H1 (cell line): ENCODE measurements around the gene BRCA2. TPM values are rescaled to one million over a fixed set of nuclear protein-coding genes. Genes with fewer than 3 reads are reported as not detected.

ENCODE experiments used
- CTCF ChIA-PET: fragments of 300-600 bp; sonication (Branson Sonifier 250); formaldehyde crosslinking; loops from one replicate; lab custom pipeline; 2021; ENCODE audit not compliant: partially characterized antibody; lab: Charles Lee
- POLR2A ChIA-PET: fragments of 300-600 bp; sonication (Branson Sonifier 250); formaldehyde crosslinking; loops from one replicate; lab custom pipeline; 2021; ENCODE audit warnings: inconsistent platforms; ENCODE audit not compliant: partially characterized antibody; lab: Charles Lee
- DNase-seq, 2 experiments: peaks; one replicate each; pipeline versions ENCODE4 v3.0.0 to v3.0.0-alpha.2; 2010 to 2022; ENCODE audit warnings: low spot score in 2 of 2, low read depth in 1 of 2, mixed read lengths in 1 of 2
- FAIRE-seq: peaks from 2 replicates; lab custom pipeline; 2011; peaks lifted over from hg19 to GRCh38; lab: Jason Lieb, UNC
- H2AFZ ChIP-seq: 2 replicates; pipeline ENCODE4 v1.8.1; 2012; ENCODE audit warnings: low read length, inconsistent platforms
- H2AK5ac ChIP-seq: 2 replicates; pipeline ENCODE4 v1.6.1; 2013; ENCODE audit warnings: low read depth, low read length
- H2BK120ac ChIP-seq: replicated peaks from 2 replicates; pipeline ENCODE3; 2013; ENCODE audit warnings: low read depth, low read length, inconsistent platforms
- H2BK12ac ChIP-seq: 2 replicates; pipeline ENCODE4 v1.6.1; 2013; ENCODE audit warnings: low read depth, low read length
- H2BK15ac ChIP-seq: 2 replicates; pipeline ENCODE4 v1.6.1; 2013; ENCODE audit warnings: low read length
- H2BK20ac ChIP-seq: 2 replicates; pipeline ENCODE4 v1.6.1; 2013; ENCODE audit warnings: low read length
- H2BK5ac ChIP-seq: 2 replicates; pipeline ENCODE4 v1.6.1; 2013; ENCODE audit warnings: low read depth, low read length
- H3K14ac ChIP-seq: 2 replicates; pipeline ENCODE4 v1.6.1; 2013; ENCODE audit warnings: inconsistent platforms; ENCODE audit not compliant: insufficient read length
- H3K18ac ChIP-seq: 2 replicates; pipeline ENCODE4 v1.6.1; 2013; ENCODE audit warnings: low read length; ENCODE audit errors: extremely low read depth
- H3K23ac ChIP-seq: 2 replicates; pipeline ENCODE4 v1.6.1; 2013; ENCODE audit warnings: inconsistent platforms; ENCODE audit not compliant: insufficient read length
- H3K23me2 ChIP-seq: 2 replicates; pipeline ENCODE4 v1.6.1; 2013; ENCODE audit warnings: low read depth, low read length
- H3K27ac ChIP-seq: 2 replicates; pipeline ENCODE4 v1.6.1; 2011; ENCODE audit warnings: low read depth, low read length, inconsistent platforms
- H3K27me3 ChIP-seq, 4 experiments: replicated peaks in 1 of 4; 1 replicate in 1 of 4; 2 replicates in 3 of 4; pipeline versions ENCODE4 v1.6.1 to v1.8.1; 2011 to 2013; ENCODE audit warnings: low read length in 3 of 4, mild to moderate bottlenecking in 3 of 4, inconsistent platforms in 2 of 4, mixed read lengths in 2 of 4, moderate library complexity in 1 of 4; ENCODE audit not compliant: control insufficient read depth in 3 of 4, insufficient read depth in 3 of 4; ENCODE audit errors: extremely low read depth in 1 of 4
- H3K36me3 ChIP-seq, 4 experiments: 2 replicates each; pipeline versions ENCODE4 v1.6.1 to v1.8.1; 2011 to 2013; ENCODE audit warnings: mild to moderate bottlenecking in 4 of 4, low read length in 3 of 4, moderate library complexity in 2 of 4, control low read depth in 1 of 4, inconsistent platforms in 1 of 4; ENCODE audit not compliant: insufficient read depth in 4 of 4, control insufficient read depth in 2 of 4
- H3K4ac ChIP-seq: replicated peaks from 2 replicates; pipeline ENCODE3; 2013; ENCODE audit warnings: low read length, low read depth, mixed read lengths, inconsistent platforms; ENCODE audit not compliant: insufficient read length
- H3K4me1 ChIP-seq, 4 experiments: replicated peaks in 1 of 4; 1 replicate in 1 of 4; 2 replicates in 3 of 4; pipeline versions ENCODE4 v1.6.1 to v1.8.1; 2011 to 2013; ENCODE audit warnings: low read length in 3 of 4, inconsistent platforms in 2 of 4, mixed read lengths in 1 of 4; ENCODE audit not compliant: insufficient read depth in 4 of 4, control insufficient read depth in 3 of 4
- H3K4me2 ChIP-seq, 2 experiments: 2 replicates each; pipeline versions ENCODE4 v1.6.1 to v1.8.1; 2011 to 2013; ENCODE audit warnings: low read depth in 2 of 2, low read length in 2 of 2, control low read depth in 1 of 2, inconsistent platforms in 1 of 2, mild to moderate bottlenecking in 1 of 2; ENCODE audit not compliant: insufficient read depth in 1 of 2
- H3K4me3 ChIP-seq, 4 experiments: fragments of 200-600, 300-600 bp in 1 of 4; sonication (generic), shearing (Covaris generic), sonication (Bioruptor Twin) in 1 of 4; 2 replicates each; pipeline versions ENCODE4 v1.5.1 to v1.8.1; 2011 to 2016; ENCODE audit warnings: low read length in 4 of 4, low read depth in 3 of 4, control low read depth in 2 of 4, inconsistent platforms in 2 of 4, mild to moderate bottlenecking in 2 of 4, mixed read lengths in 1 of 4, moderate library complexity in 1 of 4; ENCODE audit not compliant: insufficient read depth in 2 of 4; ENCODE audit errors: extremely low read depth in 1 of 4
- H3K56ac ChIP-seq: replicated peaks from 2 replicates; pipeline ENCODE3; 2013; ENCODE audit warnings: low read depth, mild to moderate bottlenecking, mixed read lengths, low read length, inconsistent platforms; ENCODE audit not compliant: insufficient read length
- H3K79me1 ChIP-seq: 2 replicates; pipeline ENCODE4 v1.6.1; 2013; ENCODE audit warnings: low read depth, low read length, control low read depth
- H3K79me2 ChIP-seq, 2 experiments: 2 replicates each; pipeline versions ENCODE4 v1.6.1 to v1.8.1; 2012 to 2013; ENCODE audit warnings: low read length in 2 of 2, mild to moderate bottlenecking in 2 of 2, inconsistent platforms in 1 of 2; ENCODE audit not compliant: insufficient read depth in 2 of 2, control insufficient read depth in 1 of 2
- H3K9ac ChIP-seq, 4 experiments: replicated peaks in 1 of 4; 1 replicate in 1 of 4; 2 replicates in 3 of 4; pipeline versions ENCODE4 v1.6.1 to v1.8.1; 2011 to 2013; ENCODE audit warnings: low read depth in 3 of 4, low read length in 3 of 4, control low read depth in 2 of 4, mild to moderate bottlenecking in 2 of 4, moderate library complexity in 2 of 4, inconsistent platforms in 1 of 4; ENCODE audit errors: extremely low read depth in 1 of 4
- H3K9me3 ChIP-seq, 2 experiments: 2 replicates each; pipeline versions ENCODE4 v1.6.1 to v1.8.1; 2012 to 2013; ENCODE audit warnings: mild to moderate bottlenecking in 2 of 2, moderate library complexity in 2 of 2, control low read depth in 1 of 2, inconsistent platforms in 1 of 2, low read depth in 1 of 2, low read length in 1 of 2, mixed read lengths in 1 of 2; ENCODE audit not compliant: insufficient read depth in 2 of 2
- H4K20me1 ChIP-seq, 2 experiments: replicated peaks in 1 of 2; 2 replicates each; pipeline versions ENCODE3 to v1.8.1; 2011 to 2013; ENCODE audit warnings: inconsistent platforms in 2 of 2, low read length in 2 of 2, mild to moderate bottlenecking in 1 of 2; ENCODE audit not compliant: insufficient read depth in 2 of 2, control insufficient read depth in 1 of 2
- H4K5ac ChIP-seq: 2 replicates; pipeline ENCODE4 v1.6.1; 2013; ENCODE audit warnings: low read length, low read depth, mixed read lengths, inconsistent platforms; ENCODE audit not compliant: insufficient read length
- H4K8ac ChIP-seq: 2 replicates; pipeline ENCODE4 v1.8.0; 2013; ENCODE audit warnings: mild to moderate bottlenecking, moderate library complexity, low read length, inconsistent platforms; ENCODE audit not compliant: insufficient read depth; ENCODE audit errors: extremely low read depth
- H4K91ac ChIP-seq: replicated peaks from 2 replicates; pipeline ENCODE3; 2013; ENCODE audit warnings: low read length, mixed read lengths, inconsistent platforms; ENCODE audit not compliant: insufficient read length
- CTBP2 ChIP-seq: IDR thresholded peaks from 2 replicates; pipeline ENCODE4 v1.7.0; 2011; ENCODE audit warnings: borderline replicate concordance, mild to moderate bottlenecking, moderate library complexity, mixed read lengths, low read length; ENCODE audit not compliant: insufficient read depth, insufficient read length
- FOSL1 ChIP-seq: IDR thresholded peaks from 2 replicates; pipeline ENCODE4 v1.6.1; 2011; ENCODE audit warnings: mild to moderate bottlenecking, low read depth, low read length, moderate library complexity; ENCODE audit not compliant: insufficient read depth
- GTF2F1 ChIP-seq: IDR thresholded peaks from 2 replicates; pipeline ENCODE4 v1.6.1; 2012; ENCODE audit warnings: low read depth, low read length, improper control_type of control experiment, borderline replicate concordance
- NRF1 ChIP-seq: IDR thresholded peaks from 2 replicates; pipeline ENCODE4 v1.6.1; 2011; ENCODE audit warnings: mild to moderate bottlenecking, low read depth, low read length, improper control_type of control experiment
- POLR2A ChIP-seq, 2 experiments: IDR thresholded peaks; 1 replicate in 1 of 2; 2 replicates in 1 of 2; pipeline ENCODE4 v1.6.1; 2011; ENCODE audit warnings: low read depth in 2 of 2, low read length in 2 of 2, mild to moderate bottlenecking in 2 of 2; ENCODE audit errors: control extremely low read depth in 1 of 2
- SIN3A ChIP-seq, 2 experiments: IDR thresholded peaks in 1 of 2; conservative IDR thresholded peaks in 1 of 2; 2 replicates each; pipeline ENCODE4 v1.6.1; 2011 to 2012; ENCODE audit warnings: low read length in 2 of 2, improper control_type of control experiment in 1 of 2, low read depth in 1 of 2, mild to moderate bottlenecking in 1 of 2
- TCF12 ChIP-seq: IDR thresholded peaks from 2 replicates; pipeline ENCODE4 v1.6.1; 2011; ENCODE audit warnings: low read depth, mild to moderate bottlenecking, low read length
- WGBS, 2 experiments: shearing (Covaris generic) in 1 of 2; methylation state at CpG; one replicate each; pipeline versions ENCODE4 v1.1.6 to v1.1.7; 2013 to 2015; ENCODE audit warnings: low lambda C conversion rate in 2 of 2, mixed read lengths in 2 of 2, inconsistent platforms in 1 of 2, low coverage in 1 of 2, missing lambda C conversion rate in 1 of 2; ENCODE audit not compliant: insufficient replicate concordance in 2 of 2, insufficient coverage in 1 of 2, insufficient read length in 1 of 2; ENCODE audit errors: extremely low coverage in 1 of 2, missing lambda C conversion rate in 1 of 2; 5-methylcytosine and 5-hydroxymethylcytosine counted together
- polyA plus RNA-seq, 7 experiments: library from polyadenylated mRNA; depleted of rRNA in 3 of 7; stranded (reverse) in 5 of 7; unstranded in 2 of 7; fragments of >200 nt in 5 of 7; fragments of 200-250 nt in 2 of 7; gene quantifications; 1 replicate in 5 of 7; 2 replicates in 1 of 7; 4 replicates in 1 of 7; pipeline versions ENCODE4 v1.2.1 to v1.2.3, GENCODE V29; 2011 to 2013; ENCODE audit warnings: missing spikeins in 2 of 7, mixed read lengths in 2 of 7
- total RNA-seq: library from RNA; stranded (reverse); fragmentation: NEBNext Ultra II Directional; extraction: Animal tissue kit (Norgen Biotek cat#: 25700); gene quantifications from 2 replicates; pipeline ENCODE4 v1.2.1, GENCODE V29; 2021
- TF ChIP-seq, protein P1 (sequence below): IDR thresholded peaks from 2 replicates; pipeline ENCODE4 v1.6.1; 2012; ENCODE audit warnings: inconsistent platforms
- TF ChIP-seq, protein P2 (sequence below): IDR thresholded peaks from 2 replicates; pipeline ENCODE4 v1.6.1; 2012; ENCODE audit warnings: low read length, inconsistent platforms
- TF ChIP-seq, protein P3 (sequence below): IDR thresholded peaks from 2 replicates; pipeline ENCODE4 v1.6.1; 2011; ENCODE audit warnings: low read length, improper control_type of control experiment

Gene BRCA2
- total and polyA plus RNA-seq, 2 of the 8 experiments (the other 6 are each of a cell fraction or from before 2014, with no cell fraction given) = 4.2 to 24.9 TPM

DNA sequence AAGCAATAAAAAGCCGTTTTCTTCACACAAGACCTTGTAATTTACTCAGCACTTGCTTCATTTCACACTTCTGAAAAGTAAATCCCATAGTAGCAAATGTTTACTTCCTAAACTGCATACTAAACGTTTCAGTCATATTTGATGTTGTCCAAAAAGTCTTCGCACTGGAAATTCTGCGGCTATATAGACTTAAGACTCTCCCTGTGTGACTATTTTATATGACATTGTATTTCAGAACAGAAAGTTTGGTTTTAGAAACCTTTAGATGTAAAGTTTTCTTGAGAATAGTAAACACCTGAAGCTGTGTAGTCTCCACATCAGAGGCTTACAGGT, 29.7 kb upstream of the BRCA2 start:
- Histone ChIP-seq H2AFZ (no peak overlapping the region), H2BK20ac (no peak overlapping the region)
- CTCF ChIA-PET = interaction anchor here (0.6 to 3.1 kb wide), 3 partner anchors 13 to 92 kb away, joined by 3 to 16 read pairs (median 5); no protein-coding TSS in a partner anchor
- TF ChIP-seq, protein P1, sequence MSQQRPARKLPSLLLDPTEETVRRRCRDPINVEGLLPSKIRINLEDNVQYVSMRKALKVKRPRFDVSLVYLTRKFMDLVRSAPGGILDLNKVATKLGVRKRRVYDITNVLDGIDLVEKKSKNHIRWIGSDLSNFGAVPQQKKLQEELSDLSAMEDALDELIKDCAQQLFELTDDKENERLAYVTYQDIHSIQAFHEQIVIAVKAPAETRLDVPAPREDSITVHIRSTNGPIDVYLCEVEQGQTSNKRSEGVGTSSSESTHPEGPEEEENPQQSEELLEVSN = no peak
- TF ChIP-seq, protein P2, sequence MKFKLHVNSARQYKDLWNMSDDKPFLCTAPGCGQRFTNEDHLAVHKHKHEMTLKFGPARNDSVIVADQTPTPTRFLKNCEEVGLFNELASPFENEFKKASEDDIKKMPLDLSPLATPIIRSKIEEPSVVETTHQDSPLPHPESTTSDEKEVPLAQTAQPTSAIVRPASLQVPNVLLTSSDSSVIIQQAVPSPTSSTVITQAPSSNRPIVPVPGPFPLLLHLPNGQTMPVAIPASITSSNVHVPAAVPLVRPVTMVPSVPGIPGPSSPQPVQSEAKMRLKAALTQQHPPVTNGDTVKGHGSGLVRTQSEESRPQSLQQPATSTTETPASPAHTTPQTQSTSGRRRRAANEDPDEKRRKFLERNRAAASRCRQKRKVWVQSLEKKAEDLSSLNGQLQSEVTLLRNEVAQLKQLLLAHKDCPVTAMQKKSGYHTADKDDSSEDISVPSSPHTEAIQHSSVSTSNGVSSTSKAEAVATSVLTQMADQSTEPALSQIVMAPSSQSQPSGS = no peak
- TF ChIP-seq FOSL1 (no peak), CTBP2 (no peak), POLR2A (IDR thresholded peaks at IDR 0.05; ENCODE audit: control extremely low read depth in 1 of 2, low read depth in 2 of 2, low read length in 2 of 2) (no peak), NRF1 (no peak), TCF12 (no peak), SIN3A (conservative IDR thresholded peaks at IDR 0.05 in 1 of 2, IDR thresholded peaks at IDR 0.05 in 1 of 2; ENCODE audit: low read depth in 1 of 2, low read length in 2 of 2) (no peak), GTF2F1 (no peak)
- TF ChIP-seq, protein P3, sequence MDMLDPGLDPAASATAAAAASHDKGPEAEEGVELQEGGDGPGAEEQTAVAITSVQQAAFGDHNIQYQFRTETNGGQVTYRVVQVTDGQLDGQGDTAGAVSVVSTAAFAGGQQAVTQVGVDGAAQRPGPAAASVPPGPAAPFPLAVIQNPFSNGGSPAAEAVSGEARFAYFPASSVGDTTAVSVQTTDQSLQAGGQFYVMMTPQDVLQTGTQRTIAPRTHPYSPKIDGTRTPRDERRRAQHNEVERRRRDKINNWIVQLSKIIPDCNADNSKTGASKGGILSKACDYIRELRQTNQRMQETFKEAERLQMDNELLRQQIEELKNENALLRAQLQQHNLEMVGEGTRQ = no peak

More for the DNA sequence above, 29.7 kb upstream of the BRCA2 start:
- Histone ChIP-seq H4K5ac (no peak overlapping the region), H3K79me1 (no peaks in the 10 kb centered on the region), H3K23ac (no peak overlapping the region), H3K9ac (no peak overlapping the region), H2BK12ac (no peak overlapping the region), H2BK15ac (no peak overlapping the region), H3K4ac (no peak overlapping the region), H3K18ac (no peak overlapping the region), H3K27me3 (no peaks in the 10 kb centered on the region), H3K9me3 (no peaks in the 10 kb centered on the region), H3K27ac (no peak overlapping the region), H3K36me3 (no peaks in the 10 kb centered on the region), H4K91ac (no peak overlapping the region), H3K4me3 (no peak overlapping the region), H2BK5ac (no peak overlapping the region), H3K14ac (no peak overlapping the region), H4K20me1 (no peaks in the 10 kb centered on the region), H4K8ac (no peak overlapping the region), H3K23me2 (no peaks in the 10 kb centered on the region), H3K4me2 (peak overlapping the region in 1 of 2 experiments; percentile 6; a peak in 1 of 4 replicates), H3K56ac (no peak overlapping the region), H2AK5ac (no peak overlapping the region), H2BK120ac (no peak overlapping the region), H3K79me2 (no peaks in the 10 kb centered on the region), H3K4me1 (no peaks in the 10 kb centered on the region)
- FAIRE-seq (no peak), DNase-seq (no peak)
- 88% methylated on average over 4 of the region's 4 CpGs; no CpG with 5 or more reads in 1 of the 2 experiments for WGBS, 2 experiments
- POLR2A ChIA-PET = interaction anchor here (1.4 kb wide), 1 partner anchor 30 kb away, joined by 4 read pairs; the partner anchor contains the start of genes BRCA2 and ZAR1L
